OCI-LY3 (cell line): Measurements from ENCODE around the gene ADRA1B.

Experiments
- EZH2phosphoT487 ChIP-seq: fragments of 200-600 bp; shearing (Covaris generic); IDR thresholded peaks from 2 replicates; pipeline ENCODE4 v1.6.1; 2018; ENCODE audit warnings: antibody characterized with exemption, mixed run types, low read depth
- TF ChIP-seq, protein P1 (sequence below): fragments of 200-600, 300-600 bp; sonication (generic); IDR thresholded peaks from 2 replicates; pipeline ENCODE4 v1.5.1; 2014; ENCODE audit warnings: antibody characterized with exemption, low read length, low read depth

DNA sequence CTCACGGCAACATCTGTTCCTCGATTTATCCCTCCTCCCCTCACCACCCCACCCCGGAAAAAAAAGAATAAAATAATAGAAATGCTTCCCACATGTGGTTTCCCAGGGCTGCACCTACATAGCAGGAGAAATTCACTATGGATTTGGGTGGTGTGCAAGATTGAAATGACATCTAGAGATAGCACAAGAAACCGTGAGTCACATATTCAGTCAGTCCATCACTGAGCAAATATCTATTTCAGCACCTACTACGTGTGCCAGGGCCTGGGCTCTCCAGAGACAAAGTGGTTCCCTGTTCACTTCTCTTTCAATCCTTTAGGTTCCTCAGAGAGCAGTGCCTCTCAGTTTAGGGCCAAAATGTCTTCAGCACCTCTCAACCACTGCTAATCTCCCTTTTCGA lies 47.7 kb downstream of the ADRA1B start:
- TF ChIP-seq, protein P1, sequence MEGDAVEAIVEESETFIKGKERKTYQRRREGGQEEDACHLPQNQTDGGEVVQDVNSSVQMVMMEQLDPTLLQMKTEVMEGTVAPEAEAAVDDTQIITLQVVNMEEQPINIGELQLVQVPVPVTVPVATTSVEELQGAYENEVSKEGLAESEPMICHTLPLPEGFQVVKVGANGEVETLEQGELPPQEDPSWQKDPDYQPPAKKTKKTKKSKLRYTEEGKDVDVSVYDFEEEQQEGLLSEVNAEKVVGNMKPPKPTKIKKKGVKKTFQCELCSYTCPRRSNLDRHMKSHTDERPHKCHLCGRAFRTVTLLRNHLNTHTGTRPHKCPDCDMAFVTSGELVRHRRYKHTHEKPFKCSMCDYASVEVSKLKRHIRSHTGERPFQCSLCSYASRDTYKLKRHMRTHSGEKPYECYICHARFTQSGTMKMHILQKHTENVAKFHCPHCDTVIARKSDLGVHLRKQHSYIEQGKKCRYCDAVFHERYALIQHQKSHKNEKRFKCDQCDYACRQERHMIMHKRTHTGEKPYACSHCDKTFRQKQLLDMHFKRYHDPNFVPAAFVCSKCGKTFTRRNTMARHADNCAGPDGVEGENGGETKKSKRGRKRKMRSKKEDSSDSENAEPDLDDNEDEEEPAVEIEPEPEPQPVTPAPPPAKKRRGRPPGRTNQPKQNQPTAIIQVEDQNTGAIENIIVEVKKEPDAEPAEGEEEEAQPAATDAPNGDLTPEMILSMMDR: no peak
- no peak for TF ChIP-seq EZH2phosphoT487
